Thyroid gland (tissue), 4 donors: Measurements from ENCODE around the gene ZNF593OS. TPM values are rescaled to one million over a fixed set of nuclear protein-coding genes. Genes with fewer than 3 reads are reported as not detected.

Source experiments
- DNase-seq, 2 donors: peaks; one replicate each; pipeline ENCODE4 v3.0.0-alpha.2; 2019
- H3K27ac ChIP-seq, 3 donors: fragments of 200-600 bp; sonication (generic); 1 replicate in 2 of 3; 2 replicates in 1 of 3; pipeline ENCODE4 v1.5.1; 2016 to 2019; ENCODE audit warnings: mild to moderate bottlenecking in 1 of 3, moderate library complexity in 1 of 3
- H3K27me3 ChIP-seq: fragments of 200-600 bp; sonication (generic); one replicate; pipeline ENCODE4 v1.5.1; 2019
- H3K36me3 ChIP-seq, 2 donors: fragments of 200-600 bp; sonication (generic); one replicate each; pipeline ENCODE4 v1.5.1; 2016 to 2019
- H3K4me1 ChIP-seq, 2 donors: fragments of 200-600 bp; sonication (generic); one replicate each; pipeline ENCODE4 v1.5.1; 2017 to 2019
- H3K4me3 ChIP-seq, 3 donors: fragments of 200-600 bp; sonication (generic); replicated peaks in 1 of 3; 1 replicate in 2 of 3; 2 replicates in 1 of 3; pipeline ENCODE4 v1.5.1; 2016; ENCODE audit warnings: mild to moderate bottlenecking in 1 of 3
- H3K9me3 ChIP-seq: fragments of 200-600 bp; sonication (generic); one replicate; pipeline ENCODE4 v1.5.1; 2017
- CTCF ChIP-seq, 6 experiments: fragments of 200-600 bp in 3 of 6; fragments of 450-650 bp in 3 of 6; sonication (generic) in 3 of 6; IDR thresholded peaks; one replicate each; pipeline ENCODE4 v1.5.1; 2016 to 2019; ENCODE audit warnings: antibody characterized with exemption in 6 of 6, mild to moderate bottlenecking in 2 of 6, inconsistent platforms in 1 of 6, moderate library complexity in 1 of 6
- POLR2A ChIP-seq, 2 donors: fragments of 450-650 bp; IDR thresholded peaks; one replicate each; pipeline ENCODE4 v1.6.1; 2017; ENCODE audit warnings: antibody characterized with exemption in 2 of 2, mild to moderate bottlenecking in 2 of 2, moderate library complexity in 1 of 2
- WGBS, 2 donors: methylation state at CpG; one replicate each; pipeline ENCODE4 v1.1.5; 2017; 5-methylcytosine and 5-hydroxymethylcytosine counted together
- intact Hi-C: fragments of 100-400 bp; cut with DNase I; formaldehyde crosslinking; loops from one replicate; pipeline ENCODE4 v1.15.1; 2023
- total RNA-seq, 4 donors: library from RNA; depleted of rRNA; stranded (reverse); fragments of >200 nt; gene quantifications; one replicate each; pipeline ENCODE4 v1.2.3, GENCODE V29; 2016

Gene ZNF593OS
- total RNA-seq, 4 donors from 2014 or later, result 0.33 TPM; not detected in 3

GRCh38 chr1:26134466-26134865 is 37.2 kb downstream of the ZNF593OS start:
- 88 to 93% methylated on average over 3 of the region's 3 CpGs for WGBS, 2 donors
- Histone ChIP-seq H3K9me3 (no peaks in the 10 kb centered on the region), H3K36me3 (no peaks in the 10 kb centered on the region), H3K27me3 (no peaks in the 10 kb centered on the region), H3K4me3 (no peak overlapping the region), H3K4me1 (peaks cover 8 to 25% of the 10 kb centered on the region in 2 donors), H3K27ac (no peak overlapping the region)
- TF ChIP-seq POLR2A (IDR thresholded peaks at IDR 0.05) (no peak), CTCF (IDR thresholded peaks at IDR 0.05) (no peak)
- intact Hi-C loops, result no loop called here
- DNase-seq, result no peak

DNA sequence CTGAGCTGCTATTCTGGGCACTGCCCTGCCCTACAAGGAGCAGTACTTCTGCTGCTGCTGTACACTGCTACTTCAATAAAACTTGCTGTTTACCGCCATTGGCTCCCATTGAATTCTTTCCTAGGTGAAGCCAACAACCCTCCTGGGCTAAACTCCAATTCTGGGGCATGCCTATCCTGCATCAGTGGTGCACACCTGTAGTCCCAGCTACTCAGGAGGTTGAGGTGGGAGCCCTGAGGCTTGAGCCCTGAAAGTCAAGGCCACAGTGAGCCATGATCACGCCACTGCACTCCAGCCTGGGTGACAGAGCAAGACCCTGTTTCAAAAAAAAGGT is 38.8 kb downstream of the ZNF593OS start:
- H3K36me3 ChIP-seq, result no peaks in the 10 kb centered on the region
- H3K27me3 ChIP-seq, result no peaks in the 10 kb centered on the region
- intact Hi-C loops, result no loop called here
- 95 to 100% methylated on average over 2 of the region's 2 CpGs for WGBS, 2 donors
- H3K27ac ChIP-seq, result no peak overlapping the region
- no peak for TF ChIP-seq POLR2A (IDR thresholded peaks at IDR 0.05)
- no peak for TF ChIP-seq CTCF (IDR thresholded peaks at IDR 0.05)
- H3K4me3 ChIP-seq, result no peak overlapping the region
- DNase-seq, result no peak
- peaks cover 14 to 28% of the 10 kb centered on the region in 2 donors for H3K4me1 ChIP-seq
- no peaks in the 10 kb centered on the region for H3K9me3 ChIP-seq

DNA sequence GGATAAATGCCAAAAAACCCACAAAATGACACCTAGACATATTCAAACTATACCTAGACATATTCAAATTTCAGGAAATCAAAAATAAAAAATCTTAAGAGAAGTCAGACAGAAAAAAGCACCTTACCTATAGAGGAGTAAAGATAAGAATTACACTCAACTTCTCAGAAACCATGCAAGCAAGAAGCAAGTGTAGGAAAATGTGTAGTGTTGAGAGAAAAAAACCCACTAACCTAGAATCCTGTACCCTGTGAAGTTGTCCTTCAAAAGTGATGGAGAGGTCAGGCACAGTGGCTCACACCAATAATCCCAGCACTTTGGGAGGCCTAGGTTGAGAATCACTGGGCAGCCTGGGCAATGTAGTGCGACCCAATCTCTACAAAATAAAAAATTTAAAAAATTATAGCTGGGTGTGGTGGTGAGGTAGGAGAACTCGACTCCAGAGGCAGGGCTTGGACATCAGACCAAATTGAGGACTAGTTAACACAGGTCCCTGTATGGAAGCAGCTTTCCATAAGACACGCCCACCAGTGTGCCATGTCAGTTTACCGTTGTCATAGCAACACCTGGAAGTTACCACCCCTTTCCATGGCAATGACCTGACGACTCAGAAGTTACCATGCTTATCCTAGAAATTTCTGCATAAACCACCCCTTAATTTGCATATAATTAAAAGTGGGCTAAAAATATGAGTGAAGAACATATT is 39.4 kb downstream of the ZNF593OS start:
- Histone ChIP-seq H3K27me3 (no peaks in the 10 kb centered on the region), H3K4me3 (no peak overlapping the region), H3K9me3 (no peaks in the 10 kb centered on the region), H3K4me1 (peaks cover 15 to 32% of the 10 kb centered on the region in 2 donors), H3K36me3 (no peaks in the 10 kb centered on the region), H3K27ac (no peak overlapping the region)
- TF ChIP-seq POLR2A (IDR thresholded peaks at IDR 0.05), result no peak
- TF ChIP-seq CTCF (IDR thresholded peaks at IDR 0.05), result no peak
- no peak for DNase-seq
- intact Hi-C loops, result no loop called here
- WGBS, 2 donors, result 90 to 94% methylated on average over 5 of the region's 5 CpGs

DNA sequence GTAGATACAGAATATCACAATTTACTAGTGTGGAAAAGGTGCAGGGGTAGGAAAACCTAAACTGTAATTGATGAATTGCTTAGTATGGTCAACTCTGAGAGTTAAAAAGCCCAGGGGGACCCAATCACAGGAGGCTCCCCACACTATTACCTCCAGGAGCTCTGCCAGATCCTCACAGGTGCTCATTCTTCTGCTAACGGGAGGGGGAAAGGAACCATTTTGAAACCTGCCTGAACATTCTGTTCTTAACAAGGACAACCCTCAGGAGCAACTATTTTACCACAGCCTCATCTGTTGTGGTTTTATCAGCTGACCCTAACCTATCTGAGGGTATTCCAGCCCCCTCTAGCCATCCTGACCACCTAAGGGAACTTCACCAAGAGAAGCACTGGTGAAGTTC is 40.9 kb downstream of the ZNF593OS start:
- intact Hi-C loops, result no loop called here
- no peak for TF ChIP-seq POLR2A (IDR thresholded peaks at IDR 0.05)
- no peak for TF ChIP-seq CTCF (IDR thresholded peaks at IDR 0.05)
- H3K27me3 ChIP-seq, result no peaks in the 10 kb centered on the region
- H3K4me3 ChIP-seq, result no peak overlapping the region
- 29 to 38% methylated on average over 1 of the region's 1 CpG for WGBS, 2 donors
- H3K27ac ChIP-seq, result no peak overlapping the region
- peak in 1 of 2 donors; percentile 21 for DNase-seq
- peaks cover 26 to 48% of the 10 kb centered on the region in 2 donors for H3K4me1 ChIP-seq
- H3K9me3 ChIP-seq, result no peaks in the 10 kb centered on the region
- no peaks in the 10 kb centered on the region for H3K36me3 ChIP-seq

DNA sequence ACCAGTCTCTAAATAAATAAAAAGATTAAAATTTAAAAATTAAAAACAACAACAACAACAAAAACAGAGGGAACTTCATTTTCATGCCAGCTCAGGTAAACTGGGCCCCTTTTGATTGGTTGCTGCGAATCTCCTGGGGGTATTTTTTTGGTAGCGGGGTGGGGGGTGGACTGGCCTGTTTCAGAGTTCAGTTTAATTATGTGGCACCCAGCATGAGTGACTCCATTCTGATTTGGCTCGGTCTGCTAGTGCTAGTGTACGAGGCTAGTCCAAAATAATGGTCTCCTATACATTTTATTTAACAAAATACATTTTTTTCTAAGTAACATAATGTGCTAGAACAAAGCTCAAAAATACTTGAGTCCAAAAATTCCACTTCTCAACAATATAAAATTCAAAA is 41.9 kb downstream of the ZNF593OS start:
- no peak overlapping the region for H3K4me3 ChIP-seq
- intact Hi-C loops, result no loop called here
- H3K27ac ChIP-seq, result peak overlapping the region in 2 of 3 donors; percentile 67 to 69
- no peaks in the 10 kb centered on the region for H3K27me3 ChIP-seq
- no peaks in the 10 kb centered on the region for H3K36me3 ChIP-seq
- TF ChIP-seq CTCF (IDR thresholded peaks at IDR 0.05) (no peak), POLR2A (IDR thresholded peaks at IDR 0.05) (no peak)
- no peaks in the 10 kb centered on the region for H3K9me3 ChIP-seq
- WGBS, 2 donors, result 88 to 96% methylated on average over 4 of the region's 4 CpGs
- no peak for DNase-seq
- peaks cover 29 to 53% of the 10 kb centered on the region in 2 donors for H3K4me1 ChIP-seq
